Right hindlimb (tissue), 1 donor: Measurements from ENCODE around the gene INHBB.
A peak's percentile ranks its signal among the peaks of the same experiment; 100 is the strongest.
"Not testable (repeated sequence)": the region's sequence is repeated elsewhere in the genome, so short reads cannot be mapped to it uniquely, and the experiment has no call there.

ENCODE experiments used
- DNase-seq: peaks from one replicate; pipeline ENCODE4 v3.0.0-alpha.2; 2018

Gene INHBB

DNA sequence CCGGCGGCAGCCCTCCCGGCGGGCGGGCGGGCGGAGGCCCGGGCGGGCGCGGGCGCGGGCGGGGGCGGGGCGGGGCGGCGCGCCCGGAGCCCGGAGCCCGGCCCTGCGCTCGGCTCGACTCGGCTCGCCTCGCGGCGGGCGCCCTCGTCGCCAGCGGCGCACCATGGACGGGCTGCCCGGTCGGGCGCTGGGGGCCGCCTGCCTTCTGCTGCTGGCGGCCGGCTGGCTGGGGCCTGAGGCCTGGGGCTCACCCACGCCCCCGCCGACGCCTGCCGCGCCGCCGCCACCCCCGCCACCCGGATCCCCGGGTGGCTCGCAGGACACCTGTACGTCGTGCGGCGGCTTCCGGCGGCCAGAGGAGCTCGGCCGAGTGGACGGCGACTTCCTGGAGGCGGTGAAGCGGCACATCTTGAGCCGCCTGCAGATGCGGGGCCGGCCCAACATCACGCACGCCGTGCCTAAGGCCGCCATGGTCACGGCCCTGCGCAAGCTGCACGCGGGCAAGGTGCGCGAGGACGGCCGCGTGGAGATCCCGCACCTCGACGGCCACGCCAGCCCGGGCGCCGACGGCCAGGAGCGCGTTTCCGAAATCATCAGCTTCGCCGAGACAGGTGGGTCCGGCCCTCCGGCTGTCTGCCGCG lies at the start of gene INHBB:
INHBB (plus strand) TSS at position 111 of the 641 bp plus-strand sequence; CDS start at position 164, 53 bp downstream.
- no peak for DNase-seq

DNA sequence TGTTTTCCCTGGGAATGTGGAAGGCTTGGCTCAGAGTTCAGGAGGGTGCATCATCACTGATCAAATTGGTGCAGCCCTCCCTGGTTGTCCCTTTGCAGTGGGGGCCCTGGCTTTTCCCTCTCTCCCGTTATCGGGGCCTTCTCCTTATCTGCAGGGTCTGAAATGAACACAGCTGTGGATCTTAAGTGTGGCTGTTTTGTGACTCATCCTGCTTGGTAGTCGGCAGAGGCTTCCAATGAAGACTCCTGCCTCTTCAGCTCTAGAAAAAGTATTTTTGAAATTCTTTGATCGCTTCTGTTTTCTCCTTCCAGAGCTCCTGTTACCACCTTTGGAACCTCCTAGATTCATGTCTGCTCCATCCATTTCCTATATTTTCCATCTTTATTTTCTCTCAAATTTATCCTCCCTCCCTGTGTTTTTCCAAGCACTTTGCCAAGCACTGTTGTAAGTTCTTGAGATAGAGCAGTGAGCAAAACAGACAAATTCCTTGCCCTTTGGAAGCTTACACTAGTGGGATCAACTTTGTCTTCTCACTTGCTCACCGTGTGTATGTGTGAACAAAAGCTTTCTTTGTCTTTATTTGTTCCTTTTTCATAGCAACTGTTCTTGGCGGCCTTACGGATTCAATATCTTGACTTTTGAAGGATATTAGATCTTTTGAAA lies 47.6 kb upstream of the INHBB start:
- no peak for DNase-seq

DNA sequence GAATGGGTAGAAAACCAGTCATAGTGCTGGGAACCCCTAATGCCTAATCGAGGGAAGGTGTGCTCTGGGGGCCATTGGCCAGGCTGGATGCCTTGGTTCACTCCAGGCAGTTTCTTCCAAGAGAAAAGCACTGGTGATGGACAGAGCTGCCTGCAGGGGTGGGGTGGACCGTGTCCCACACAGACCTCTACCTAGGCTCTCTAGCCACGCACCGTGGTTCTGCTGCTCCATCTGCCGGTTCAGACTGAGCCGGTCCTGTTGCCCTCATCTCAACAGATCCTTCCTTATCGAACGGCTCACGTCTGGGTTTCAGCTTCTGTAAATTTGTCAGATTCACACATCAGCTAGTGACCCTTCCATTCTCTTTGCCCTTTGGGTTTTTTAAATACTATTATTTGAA lies 46.9 kb upstream of the INHBB start:
- no peak for DNase-seq

DNA sequence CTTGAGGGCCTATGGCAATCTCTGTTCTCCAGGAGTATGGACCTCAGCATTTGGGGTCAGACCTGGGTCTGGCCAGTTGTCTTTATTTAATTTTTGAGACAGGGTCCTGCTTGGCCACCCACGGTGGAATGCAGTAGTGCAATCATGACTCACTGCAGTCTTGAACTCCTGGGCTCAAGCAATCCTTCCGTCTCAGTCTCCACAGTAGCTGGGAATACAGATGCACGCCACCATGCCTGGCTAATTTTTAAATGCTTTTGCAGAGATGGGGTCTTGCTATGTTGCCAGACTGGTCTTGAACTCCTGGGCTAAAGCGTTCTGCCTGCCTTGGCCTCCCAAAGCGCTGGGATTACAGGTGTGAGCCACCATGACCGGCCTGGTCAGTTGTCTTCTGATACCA lies 46.4 kb upstream of the INHBB start:
- no peak for DNase-seq

DNA sequence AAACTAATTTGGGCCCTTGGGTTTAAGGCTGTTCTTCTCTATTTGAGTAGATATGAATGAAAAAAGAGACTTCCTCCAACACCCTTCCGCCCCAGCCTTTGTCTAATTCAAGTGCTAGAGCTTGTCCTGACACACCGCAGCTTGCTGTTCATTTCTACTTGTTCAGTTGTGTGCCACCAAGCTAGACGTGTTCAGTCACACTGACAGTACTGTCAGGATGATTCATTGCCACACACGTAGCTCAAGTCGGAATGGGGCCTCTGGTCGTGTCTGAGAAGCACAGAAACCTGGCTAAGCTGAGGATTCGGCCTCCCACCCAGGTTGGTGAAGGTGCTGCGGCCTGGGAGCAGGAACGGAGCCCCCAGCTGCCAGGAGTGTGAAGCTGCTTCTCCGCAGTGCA lies 45.6 kb upstream of the INHBB start:
- DNase-seq, result no peak

DNA sequence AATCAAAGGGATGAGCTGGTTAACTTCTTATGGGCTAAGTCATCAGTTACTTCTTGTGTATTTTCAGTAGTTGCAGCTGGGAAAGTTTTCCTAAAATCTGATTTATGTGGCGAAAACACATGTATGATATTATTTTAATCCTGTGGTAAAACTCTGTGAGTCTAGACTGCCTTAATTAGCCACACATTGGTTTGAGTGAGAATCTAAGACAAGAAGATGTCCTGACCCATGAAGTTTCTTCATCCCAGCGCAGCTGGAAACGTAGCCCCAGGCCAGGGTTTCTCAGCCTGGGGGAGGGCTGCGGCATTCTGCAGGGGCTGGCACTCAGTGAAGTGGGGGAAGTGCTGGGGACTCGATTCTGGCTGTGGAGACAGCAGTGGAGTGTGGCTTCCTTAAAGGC lies 44.7 kb upstream of the INHBB start:
- no peak for DNase-seq

DNA sequence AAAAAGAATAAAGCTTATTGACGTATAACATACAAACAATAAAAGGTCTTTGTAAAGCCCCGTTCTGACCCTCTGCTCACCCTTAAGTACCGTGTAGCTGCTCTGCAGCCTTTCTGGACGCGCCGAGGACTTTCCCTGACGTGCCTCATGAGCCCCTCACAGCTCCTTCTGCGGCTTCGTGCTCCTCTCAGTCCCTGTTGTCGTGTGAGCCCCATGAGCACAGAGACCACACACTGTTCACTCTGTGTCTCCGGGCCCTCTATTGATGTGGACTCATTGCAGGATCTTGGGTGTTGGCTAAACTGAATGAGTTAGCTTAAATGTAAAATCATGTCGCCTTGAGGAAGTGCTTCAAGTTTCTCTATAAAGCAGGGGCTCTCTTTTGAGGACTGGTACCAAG lies 43.6 kb upstream of the INHBB start:
- no peak for DNase-seq

DNA sequence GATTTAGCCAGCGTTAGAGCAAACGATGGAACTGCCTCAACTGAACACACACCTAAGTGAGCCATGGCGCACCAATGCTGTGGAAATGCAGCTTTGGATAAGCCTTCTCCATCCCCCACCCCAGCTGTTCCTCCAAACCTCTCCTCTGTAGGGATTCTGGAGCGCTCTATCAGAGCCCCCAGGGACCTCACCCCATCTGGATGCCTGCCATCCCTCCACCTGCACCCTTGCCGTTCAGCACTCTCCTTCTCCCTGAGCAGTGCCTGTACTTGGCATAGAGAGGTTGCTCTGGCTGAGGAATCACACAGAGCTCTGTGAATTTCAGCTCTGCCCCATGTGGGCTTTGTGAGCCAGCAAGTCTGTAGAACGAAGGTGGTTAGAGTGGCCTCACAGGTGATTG lies 42.8 kb upstream of the INHBB start:
- DNase-seq, result no peak

DNA sequence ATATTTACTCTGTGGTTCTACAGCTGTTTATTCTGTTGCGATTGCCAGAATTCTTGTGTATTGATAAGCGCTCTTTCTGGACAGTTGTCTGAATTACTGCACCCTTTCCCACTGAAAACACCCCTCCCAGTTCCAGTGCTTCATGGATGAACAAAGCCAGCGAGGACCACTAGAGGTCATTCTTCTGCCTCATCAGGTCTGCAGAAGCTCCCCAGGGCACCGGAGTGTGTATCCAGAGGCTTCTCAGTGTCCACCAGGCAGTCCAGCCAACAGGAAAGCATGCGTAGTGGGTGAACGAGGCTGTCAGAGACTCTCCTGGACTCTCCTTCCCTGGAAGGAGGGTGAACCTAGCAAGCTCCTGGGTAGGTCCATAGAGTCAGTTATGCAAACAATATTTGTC lies 40.6 kb upstream of the INHBB start:
- no peak for DNase-seq

DNA sequence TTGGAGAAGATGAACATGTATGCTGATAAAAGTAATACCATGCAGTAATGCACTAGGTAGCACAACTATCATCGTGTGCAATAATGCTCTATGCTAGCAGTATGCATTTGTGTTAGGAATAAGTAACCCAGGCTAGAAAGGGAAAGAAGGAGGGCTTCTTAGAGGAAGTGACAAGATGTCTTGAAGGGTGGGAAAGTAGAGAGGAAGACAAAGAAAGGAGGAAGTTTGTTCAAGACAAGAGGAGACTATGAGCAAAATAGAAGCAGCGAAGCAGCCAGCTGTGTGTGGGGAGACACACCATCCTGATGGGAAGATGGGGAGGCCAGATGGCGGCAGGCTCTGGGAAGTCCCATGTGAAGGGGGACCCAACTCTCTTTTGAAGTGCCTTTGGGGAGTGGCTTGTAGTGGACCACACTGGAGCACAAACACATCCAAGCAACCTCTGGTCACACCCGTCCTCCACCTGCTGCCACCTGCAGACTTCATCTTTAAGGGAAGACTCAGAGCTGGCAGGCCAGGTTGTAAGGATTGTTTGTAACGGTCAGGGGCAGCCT lies 39.9 kb upstream of the INHBB start:
- DNase-seq, result no peak

DNA sequence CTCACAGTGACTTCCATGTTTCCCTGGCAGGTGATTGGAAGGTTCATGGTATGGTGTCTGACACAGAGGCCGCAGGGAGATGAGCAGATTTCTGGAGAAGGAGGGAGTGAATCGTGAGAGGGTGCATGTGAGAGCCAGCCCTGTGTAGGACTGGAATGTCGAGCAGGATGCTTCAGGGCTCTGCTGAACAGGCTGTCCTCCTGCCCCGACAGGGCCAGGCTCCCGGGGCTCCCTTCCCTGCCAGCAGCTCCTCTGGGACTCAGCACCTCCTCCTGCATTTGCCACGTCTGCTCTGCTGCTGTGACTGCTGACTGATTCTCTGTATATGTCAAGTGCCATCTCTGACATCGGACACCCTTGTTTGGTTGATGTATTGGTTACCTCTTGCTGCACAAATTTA lies 38.5 kb upstream of the INHBB start:
- DNase-seq, result no peak

DNA sequence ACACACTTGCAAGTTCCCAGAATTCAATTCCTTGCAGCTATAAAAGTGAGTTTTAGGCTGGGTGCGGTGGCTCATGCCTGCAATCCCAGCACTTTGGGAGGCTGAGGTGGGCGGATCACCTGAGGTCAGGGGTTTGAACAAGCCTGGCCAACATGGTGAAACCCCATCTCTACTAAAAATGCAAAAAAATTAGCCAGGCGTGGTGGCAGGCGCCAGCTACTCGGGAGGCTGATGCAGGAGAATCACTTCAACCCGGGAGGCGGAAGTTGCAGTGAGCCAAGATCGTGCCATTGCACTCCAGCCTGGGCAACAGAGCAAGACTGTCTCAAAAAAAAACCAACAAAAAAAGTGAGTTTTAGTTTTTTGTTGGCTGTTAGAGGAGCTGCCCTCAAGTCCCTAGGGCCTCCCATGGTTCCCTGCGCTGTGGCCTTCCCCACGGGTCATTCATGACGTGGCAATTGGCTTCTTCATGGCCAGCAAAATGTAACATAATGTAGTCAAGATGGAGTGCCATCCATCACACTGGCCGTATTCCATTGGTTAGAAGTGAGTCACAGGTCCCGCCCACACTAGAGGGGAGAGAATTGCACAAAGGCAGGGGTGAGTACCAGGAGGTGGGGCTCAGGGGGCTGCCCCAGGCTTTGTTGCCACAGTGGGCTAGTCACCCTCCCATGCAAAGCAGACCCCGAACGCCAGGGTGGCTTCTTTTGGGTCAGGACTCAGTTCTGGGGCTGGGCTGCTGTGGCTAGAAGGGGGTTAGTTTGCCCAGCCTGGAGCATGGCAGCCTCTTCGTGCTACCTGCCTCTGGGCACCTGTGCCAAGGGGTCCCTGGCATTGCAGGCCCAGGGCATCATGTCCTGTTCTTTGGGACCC lies 37.7 kb upstream of the INHBB start:
- no peak for DNase-seq

DNA sequence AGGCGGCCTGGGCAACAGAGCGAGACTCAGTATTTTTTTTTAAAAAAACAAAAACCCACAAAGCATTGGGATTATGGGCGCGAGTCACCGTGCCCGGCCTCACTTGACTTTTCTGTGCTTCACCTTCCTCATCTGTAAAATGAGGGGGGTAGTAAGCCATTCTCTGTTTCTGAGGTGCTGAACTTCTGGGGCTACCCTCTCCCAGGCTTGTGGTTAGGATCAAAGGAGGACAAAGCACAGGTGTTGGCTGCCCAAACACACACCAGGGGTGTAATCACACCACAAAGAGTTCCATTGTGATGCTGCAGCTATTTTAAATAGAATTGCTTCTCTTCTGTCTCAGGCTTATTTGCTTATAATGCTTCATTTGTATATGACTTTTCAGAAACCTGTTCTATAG lies 35.8 kb upstream of the INHBB start:
- DNase-seq, result no peak

DNA sequence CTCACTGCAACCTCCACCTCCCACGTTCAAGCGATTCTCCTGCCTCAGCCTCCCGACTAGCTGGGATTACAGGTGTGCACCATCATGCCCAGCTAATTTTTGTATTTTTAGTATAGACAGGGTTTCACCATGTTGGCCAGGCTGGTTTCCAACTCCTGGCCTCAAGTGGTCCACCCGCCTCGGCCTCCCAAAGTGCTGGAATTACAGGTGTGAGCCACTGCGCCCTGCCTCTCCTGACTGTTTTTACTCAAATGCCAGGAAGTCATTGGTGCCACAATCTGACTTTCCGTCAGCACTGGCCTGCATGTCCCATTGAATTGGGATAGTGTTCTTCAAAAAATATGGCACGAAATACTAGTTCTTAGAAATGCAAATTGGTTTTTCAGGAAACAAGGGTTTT lies 35.1 kb upstream of the INHBB start:
- DNase-seq, result not testable (repeated sequence)

DNA sequence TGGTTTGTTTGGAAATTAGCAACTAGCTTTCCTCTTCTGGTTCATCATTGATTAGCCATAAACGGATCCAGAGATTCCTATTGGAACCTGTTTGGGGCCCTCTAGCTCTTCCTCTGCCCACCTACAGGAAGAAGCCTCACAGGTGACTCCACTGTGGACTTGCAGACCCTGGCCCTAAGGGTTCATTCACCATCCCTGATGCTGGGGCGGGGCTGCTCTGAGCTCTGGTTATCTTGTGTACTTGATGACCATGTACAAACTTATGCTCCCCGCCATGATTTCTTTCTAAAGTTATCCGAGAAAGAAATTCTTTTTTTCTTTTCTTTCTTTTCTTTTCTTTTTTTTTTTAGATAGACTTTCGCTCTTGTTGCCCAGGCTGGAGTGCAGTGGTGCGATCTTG lies 33.9 kb upstream of the INHBB start:
- DNase-seq, result no peak

DNA sequence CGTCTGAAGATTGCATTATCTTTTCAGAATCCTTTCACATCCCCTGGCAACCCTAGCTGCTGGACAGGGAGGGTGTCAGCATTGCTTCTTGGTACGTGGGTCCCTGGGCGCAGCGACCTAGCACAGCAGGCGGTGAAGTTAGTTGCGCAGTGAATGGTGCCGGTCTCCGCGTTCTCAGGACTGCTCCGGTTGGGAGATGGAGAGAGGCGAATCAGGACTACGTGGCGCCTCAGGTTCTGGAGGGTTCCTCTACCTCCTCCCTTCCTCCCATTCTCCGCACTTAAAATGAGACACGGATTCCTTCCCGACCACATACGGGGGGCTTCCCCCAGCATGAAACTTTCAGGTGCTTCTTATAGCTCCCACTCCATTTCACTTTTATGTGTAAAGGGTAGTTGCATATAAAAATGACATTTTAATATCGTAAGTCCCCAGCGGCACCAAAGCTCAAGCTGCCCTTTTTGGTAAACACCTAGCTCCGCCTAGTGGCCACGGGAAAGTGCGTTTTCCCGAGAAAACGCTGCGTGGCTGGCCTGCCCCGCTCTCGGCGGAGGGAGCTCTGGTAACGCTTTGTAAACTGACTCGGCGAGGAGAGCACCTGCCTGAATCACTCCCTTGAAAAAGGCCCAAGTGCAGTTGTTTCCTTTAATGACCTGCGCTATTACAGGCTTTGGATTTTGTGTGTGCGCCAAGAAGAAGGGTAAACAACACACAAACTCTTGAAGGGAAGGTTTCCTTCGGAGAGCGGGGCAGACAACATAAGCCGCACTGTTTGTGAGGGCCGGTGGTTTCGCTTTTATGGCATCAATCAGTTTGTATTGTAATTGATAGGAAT lies 32.9 kb upstream of the INHBB start:
- peak; percentile 91 for DNase-seq

DNA sequence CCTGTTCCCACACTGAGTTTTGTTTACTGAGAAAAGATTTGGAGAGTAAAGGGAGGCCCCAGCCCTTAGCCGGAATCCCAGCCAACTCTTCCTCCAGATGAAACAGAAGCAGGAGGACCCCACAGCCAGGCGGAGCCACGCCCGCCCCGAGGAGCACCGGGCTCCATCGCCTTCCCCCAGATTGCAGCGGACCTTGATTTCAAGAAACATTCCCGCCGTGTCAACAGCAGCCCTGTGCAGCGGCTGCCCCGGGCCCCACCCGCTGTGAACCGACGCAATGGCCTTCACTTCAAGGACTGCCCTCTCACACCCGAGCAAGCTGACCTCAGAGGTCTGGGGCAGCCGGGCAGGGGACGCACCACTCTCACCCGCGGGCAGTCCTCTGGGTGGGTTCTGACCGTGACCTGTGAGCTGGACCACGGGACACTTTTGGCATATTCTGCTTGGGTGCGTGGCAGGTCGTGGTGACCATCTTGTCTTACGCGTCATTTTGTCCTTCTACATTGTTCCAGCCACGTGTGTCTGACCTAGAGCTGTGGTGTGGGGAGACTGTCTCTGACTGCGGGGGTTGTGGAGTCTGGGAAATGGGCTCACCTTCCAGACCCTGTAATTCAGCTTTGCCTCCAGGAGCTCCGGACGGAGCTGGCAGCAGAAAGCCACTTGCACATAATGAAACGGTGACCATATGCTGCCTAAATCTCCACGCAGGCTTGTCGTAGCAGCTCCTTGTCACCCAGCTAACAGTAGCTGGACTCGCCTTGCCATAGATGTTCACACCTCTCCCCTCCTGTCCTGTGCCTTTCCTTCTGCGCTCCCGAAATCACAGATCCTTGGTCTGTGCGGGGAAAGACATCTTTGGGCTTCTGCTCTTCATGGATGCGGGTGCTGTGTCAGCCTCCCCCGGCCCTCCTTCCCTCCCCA lies 32.0 kb upstream of the INHBB start:
- no peak for DNase-seq

DNA sequence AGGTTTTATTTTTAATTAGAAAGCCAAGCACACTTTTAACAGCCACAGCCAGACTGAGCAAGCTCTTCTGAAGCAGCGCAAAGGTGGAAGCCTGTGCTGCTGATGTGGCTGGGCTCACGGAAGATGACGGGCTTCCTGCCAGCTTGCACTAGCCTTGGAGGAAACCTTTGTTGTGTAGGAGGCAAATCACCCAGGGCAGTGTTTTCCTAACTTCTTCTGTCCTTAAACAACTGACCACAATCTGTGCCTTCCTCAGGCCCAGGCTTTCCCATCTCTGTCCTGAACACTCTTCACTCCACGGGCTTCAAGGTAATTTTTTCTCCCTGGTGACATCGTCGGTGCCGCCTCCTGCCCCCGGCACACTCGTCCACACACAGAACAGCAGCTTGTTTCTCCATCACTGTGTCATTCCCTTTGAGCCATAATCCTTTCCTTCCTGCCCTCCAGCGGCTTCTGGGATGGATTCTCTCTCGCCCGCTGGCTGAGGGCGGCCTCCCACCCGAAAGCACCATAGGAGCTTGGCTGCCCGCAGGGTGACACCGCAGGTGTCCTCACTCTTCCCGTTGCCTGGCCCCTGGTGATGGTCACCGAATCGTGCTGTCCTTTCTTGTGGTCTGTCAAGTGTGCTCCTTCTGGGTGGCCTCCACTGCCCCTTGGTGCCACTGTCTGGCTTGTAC lies 31.1 kb upstream of the INHBB start:
- no peak for DNase-seq

DNA sequence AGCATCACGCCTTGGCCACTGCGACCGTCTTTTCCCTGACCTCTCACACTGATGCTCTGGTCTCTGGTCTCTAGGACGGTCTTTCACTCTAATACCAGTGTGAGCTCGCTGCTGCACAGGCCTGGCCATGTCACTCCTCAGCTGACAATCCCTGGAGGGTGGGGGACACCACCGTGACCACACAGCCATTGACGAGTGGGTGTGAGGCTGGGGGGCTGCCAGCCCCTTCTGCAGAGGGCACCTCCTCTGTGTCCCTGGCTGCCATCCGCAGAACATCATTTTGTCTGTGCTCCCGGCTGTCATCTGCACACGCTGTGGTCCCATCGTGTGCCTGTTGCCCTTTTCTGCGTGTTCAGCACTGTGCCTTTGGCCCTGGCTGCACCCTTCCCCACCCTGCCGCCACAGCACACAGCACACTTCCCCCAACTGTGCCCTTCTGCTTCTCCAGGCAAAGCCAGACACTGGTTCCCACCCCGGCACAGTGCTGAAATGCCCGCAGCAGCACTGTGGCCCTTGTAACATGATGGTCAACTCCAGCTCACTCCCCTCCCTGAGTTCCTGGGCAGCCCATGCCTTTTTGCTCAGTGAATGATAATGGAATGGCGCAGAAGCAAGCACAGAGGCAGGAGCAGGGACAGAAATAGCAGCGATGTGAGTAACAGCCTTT lies 30.4 kb upstream of the INHBB start:
- DNase-seq, result no peak

DNA sequence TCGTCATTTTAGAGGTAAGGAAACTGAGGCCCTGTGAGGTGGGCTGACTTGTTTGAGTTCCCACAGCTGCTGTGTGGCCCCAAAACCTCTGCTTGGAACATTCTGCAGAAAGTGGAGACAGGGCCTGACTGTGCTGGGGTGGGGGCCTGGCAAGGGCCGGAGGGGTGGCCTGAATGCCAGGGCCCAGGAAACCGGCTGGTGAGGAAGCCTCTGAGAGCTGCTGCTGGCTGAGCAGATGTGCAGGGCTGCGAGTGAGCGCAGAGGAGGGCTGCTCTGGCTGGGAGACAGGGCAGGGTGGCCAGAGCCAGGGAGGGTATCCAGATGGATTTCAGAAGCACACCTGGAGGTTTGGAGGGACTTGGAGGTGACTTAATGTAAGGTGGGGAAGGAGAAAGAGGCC lies 29.9 kb upstream of the INHBB start:
- no peak for DNase-seq
